GM21515 (cell line): Measurements from ENCODE around the gene PCBD2.
"Not testable (repeated sequence)": the region's sequence is repeated elsewhere in the genome, so short reads cannot be mapped to it uniquely, and the experiment has no call there.

Experiments
- ATAC-seq: cut with Tn5 transposase; IDR thresholded peaks from one replicate; pipeline ENCODE4 v1.9.1; 2021; ENCODE audit not compliant: unreplicated experiment

Gene PCBD2

DNA sequence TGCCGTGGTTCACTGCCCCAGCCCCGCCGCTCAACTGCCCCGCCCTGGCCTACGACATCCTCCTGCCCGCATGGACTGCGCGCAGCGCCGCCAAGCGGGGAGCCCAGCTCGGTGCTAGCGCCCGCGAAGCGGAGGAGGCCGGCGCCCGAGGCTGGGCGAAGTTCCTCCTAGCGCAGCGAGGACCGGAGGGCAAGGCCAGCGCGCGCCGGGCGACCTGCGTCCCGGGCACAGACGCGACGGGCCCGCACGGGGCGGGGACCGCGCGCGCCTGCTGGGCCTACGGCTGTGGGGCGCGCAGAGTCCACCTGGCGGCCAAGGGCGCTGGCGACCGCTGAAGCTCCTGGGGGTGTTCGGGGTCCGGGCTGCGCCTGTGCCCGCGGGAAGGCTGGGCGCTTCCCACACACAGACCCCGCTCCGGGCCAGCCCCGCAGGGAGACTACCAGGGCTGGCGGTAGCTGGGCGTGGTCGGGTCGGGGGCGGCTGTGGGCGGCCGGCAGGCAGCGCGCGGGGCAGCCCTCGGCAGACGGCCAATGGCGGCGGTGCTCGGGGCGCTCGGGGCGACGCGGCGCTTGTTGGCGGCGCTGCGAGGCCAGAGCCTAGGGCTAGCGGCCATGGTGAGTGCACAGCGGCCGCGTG is at the start of gene PCBD2:
TSS of gene PCBD2 (plus strand) at position 522 of the 636 bp plus-strand sequence. CDS start at position 531, 9 bp downstream.
- ATAC-seq: peak; percentile 71

DNA sequence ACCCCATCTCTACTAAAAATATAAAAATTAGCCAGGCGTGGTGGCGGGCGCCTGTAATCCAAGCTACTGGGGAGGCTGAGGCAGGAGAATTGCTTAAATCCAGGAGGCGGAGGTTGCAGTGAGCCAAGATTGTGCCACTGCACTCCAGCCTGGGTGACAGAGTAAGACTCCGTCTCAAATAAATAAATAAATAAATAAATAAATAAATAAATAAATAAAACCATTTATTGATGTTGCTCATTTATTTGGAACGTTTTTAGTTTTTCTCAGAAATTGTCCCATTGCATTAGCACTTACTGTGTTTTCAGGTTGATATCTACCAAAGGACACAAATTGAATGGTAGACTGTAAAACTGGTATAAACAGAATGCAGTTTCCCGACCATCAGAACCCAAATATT is 48.5 kb upstream of the PCBD2 start:
- not testable (repeated sequence) for ATAC-seq

DNA sequence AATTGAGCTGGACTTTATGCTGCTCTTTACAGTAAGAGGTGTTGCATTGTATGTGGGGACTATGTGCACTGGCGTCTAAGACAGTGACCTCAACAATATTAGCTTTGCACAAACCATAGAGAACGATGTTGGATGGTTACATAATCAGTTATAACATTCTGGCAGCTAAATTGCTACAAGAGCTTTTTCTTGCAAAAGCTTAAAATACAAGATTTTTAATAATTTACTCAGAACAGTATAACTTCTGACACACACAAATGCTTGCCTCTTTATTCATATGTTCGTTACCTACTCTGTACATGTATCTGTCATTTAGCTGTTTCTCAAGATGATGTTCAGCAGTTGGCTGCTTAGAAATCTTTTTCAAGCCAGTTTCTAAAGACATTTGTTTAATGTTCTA is 47.5 kb upstream of the PCBD2 start:
- no peak for ATAC-seq

DNA sequence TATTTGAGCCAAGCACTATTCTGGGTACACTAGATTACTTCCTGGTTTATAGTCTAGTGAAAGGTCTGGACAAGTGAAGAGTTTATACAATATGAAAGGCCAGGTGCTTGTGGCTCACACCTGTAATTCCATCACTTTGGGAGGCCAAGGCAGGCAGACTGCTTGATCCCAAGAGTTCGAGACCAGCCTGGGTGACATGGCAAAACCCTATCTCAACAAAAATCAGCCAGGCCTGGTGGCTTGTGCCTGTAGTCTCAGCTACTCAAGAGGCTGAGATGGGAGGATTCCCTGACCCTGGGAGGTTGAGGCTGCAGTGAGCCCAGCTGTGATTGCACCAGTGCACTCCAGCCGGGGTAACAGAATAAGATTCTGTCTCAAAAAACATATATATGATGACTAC is 40.2 kb upstream of the PCBD2 start:
- ATAC-seq: no peak

DNA sequence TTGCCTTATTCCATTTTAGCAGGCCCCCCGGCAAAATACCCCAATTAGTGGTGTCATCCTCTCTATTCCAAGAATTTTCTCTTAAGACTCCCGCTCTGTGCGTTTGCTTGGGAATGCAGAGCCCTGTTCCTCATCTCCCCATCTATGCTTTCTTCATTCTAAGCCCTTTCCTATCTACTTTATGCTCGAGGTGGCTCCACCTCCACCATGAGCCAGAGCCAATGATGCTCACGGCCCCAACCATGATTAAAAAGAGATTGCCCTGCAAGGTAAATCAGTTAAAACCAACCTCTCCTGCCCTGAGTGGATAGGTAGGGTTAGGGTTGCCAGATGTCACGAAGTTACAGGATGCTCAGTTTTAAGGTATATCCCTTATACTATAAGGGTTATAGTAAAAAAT is 31.4 kb upstream of the PCBD2 start:
- no peak for ATAC-seq

DNA sequence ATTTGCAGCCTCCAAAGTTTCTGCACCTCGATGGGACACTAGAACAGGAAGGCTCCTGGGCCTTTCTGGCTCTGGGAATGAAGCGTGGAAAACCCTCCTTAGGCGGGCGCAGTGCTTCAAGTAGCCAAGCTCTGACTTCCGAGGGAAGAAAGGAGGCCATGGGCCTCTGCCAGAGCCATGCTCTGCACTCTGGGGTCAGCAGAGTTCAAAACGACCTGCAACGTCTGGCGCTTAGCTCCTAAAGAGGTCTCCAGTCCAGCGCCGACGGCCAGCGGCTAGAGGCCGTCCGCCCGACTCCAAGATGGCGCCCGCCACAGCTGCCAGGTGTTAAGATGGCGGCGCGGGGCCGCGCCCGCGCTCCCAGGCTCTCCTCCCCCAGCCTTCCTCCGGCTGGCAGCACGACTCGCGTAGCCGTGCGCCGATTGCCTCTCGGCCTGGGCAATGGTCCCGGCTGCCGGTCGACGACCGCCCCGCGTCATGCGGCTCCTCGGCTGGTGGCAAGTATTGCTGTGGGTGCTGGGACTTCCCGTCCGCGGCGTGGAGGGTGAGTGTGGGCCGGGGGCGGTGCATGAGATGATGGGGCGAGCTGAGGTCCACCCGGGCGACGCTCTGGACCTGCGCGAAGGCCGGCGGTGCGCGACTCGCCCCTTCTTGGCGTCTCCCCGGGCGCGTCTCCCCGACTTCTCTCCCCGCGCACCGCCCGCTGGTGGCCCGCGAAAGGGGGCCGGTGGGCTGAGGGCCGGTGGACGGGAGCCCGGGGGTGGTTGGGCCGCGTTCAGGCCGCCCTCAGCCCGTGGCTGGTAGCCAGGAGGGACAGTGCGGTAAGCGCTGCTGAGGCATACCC is 30.7 kb upstream of the PCBD2 start, which contains the start of gene TXNDC15:
TSS of gene TXNDC15 (plus strand) at position 385 of the 844 bp plus-strand sequence. CDS start at position 442, 57 bp downstream.
- peak; percentile 85 for ATAC-seq

DNA sequence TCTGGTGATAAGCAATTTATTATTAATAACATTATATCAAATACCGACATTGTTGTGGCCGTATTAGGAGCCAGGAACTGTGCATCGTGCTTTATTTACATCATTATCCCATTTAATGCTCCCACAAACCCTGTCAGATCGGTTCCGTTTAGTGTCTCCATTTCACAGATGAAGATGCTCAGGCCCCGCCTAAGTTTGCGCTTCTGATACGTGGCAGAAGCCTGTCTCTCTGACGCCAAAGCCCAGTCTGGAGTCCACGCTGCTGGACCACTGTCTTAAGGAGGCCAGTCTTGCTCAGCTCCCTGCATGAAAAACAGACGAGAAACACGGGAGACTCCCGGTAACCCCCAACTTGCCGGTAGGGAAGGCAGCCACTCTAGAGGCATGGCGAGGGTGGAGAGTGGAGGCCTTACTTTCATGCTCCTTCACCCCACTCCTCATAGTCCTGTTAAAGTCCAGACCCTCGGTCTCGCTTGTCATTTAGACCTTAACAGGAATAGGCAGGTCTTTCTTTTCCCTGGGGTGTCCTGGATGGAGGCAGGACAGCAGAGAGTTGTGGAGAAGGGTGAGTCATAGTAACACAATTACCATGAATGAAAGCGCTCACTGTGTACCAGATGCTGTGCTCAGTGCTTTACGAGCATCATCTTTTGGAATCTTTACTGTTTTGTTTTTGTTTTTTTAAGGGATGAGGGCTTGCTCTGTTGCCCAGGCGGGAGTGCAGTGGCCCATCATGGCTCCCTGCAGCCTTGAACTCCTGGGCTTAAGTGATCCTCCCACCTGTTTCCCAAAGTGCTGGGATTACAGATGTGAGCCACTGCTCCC is 29.9 kb upstream of the PCBD2 start:
- ATAC-seq: peak; percentile 28

DNA sequence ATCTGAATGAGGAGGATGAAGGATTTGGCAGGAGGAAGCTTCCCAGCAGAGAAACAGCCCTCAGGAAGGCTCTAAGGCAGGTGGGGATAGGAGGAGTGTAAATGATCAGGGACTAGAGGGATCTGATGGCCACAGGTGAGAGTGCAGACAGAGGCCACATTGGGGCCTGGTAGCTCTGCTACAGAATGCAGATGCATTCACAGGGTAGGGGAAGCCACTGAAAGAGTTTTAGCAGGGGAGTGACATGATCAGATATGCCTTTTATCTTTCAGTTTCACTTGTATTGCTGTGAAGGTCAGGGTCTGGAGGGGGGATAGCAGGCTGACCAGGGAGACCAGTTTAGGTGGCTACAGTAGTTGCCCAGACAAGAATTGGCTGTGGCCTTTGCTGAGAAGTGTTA is 27.8 kb upstream of the PCBD2 start:
- ATAC-seq: no peak

DNA sequence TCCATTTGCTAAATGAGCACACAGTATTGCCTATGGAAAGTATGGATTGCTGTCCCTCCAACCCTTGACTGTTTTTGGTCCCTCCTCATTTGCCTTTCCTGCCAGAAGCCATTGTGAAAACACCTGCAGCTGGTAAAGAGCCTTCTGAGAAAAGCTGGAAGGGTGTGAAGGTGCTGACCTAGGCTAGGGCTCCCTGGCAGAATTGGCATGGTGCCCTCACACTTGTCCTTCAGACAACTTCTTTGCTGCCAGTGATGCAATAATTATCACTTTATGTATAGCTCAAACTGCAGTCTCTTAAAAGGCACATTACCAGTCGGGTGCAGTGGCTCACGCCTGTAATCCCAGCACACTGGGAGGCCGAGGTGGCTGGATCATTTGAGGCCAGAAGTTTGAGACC is 26.5 kb upstream of the PCBD2 start:
- ATAC-seq: no peak

DNA sequence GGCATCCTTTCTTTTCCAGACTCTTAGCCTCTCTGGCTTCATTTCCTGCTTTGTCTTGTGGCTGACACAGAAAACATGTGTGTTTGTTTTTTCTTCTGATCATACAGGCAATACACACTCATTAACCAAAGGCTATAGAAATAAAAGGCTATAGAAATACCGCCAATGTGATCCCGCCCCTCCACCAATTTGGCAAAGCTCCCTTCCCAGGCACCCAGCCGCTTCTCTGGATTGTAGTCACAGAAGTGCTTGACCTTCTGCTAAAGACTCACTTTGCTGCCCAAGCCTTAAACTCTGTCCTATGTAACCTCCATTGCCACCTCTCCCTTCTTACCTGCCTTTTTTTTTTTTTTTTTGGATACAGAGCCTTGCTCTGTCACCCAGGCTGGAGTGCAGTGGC is 25.5 kb upstream of the PCBD2 start:
- no peak for ATAC-seq

DNA sequence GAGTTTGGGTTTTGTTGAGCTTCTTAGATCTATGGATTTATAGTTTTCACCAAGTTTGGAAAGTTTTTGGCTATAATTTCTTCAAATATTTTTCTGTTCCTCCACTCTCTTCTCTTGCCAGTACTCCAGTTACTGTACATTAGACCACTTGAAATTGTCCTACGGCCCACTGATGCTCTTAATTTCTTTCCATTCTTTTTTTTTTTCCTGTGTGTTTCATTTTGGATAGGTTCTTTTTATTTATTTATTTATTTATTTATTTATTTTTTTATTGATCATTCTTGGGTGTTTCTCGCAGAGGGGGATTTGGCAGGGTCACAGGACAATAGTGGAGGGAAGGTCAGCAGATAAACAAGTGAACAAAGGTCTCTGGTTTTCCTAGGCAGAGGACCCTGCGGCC is 24.0 kb upstream of the PCBD2 start:
- ATAC-seq: not testable (repeated sequence)

DNA sequence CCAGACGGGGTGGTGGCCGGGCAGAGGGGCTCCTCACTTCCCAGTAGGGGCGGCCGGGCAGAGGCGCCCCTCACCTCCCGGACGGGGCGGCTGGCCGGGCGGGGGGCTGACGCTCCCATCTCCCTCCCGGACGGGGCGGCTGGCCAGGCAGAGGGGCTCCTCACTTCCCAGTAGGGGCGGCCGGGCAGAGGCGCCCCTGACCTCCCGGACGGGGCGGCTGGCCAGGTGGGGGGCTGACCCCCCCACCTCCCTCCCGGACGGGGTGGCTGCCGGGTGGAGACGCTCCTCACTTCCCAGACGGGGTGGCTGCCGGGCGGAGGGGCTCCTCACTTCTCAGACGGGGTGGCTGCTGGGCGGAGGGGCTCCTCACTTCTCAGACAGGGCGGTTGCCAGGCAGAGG is 23.2 kb upstream of the PCBD2 start:
- not testable (repeated sequence) for ATAC-seq

DNA sequence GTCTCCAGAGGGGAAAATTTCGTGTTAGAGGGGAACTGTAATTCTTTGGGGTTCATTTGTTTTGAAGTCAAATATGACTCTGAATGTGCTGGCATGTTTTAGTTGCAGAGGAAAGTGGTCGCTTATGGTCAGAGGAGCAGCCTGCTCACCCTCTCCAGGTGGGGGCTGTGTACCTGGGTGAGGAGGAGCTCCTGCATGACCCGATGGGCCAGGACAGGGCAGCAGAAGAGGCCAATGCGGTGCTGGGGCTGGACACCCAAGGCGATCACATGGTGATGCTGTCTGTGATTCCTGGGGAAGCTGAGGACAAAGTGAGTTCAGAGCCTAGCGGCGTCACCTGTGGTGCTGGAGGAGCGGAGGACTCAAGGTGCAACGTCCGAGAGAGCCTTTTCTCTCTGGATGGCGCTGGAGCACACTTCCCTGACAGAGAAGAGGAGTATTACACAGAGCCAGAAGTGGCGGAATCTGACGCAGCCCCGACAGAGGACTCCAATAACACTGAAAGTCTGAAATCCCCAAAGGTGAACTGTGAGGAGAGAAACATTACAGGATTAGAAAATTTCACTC is 17.3 kb upstream of the PCBD2 start:
- no peak for ATAC-seq

DNA sequence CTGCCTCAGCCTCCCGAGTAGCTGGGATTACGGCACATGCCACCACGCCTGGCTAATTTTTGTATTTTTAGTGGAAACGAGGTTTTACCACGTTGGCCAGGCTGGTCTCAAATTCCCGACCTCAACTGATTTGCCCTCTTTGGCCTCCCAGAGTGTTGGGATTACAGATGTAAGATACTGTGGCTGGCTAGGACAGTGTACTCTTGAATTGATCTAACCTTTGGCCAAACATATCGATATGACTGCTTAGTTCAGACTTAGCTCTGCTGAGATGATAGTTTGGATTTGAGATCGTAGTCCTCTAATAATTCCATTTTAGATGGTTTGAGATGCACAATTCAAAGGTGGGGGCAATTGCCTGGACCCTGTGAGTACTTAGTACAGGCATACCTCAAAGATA is 15.6 kb upstream of the PCBD2 start:
- ATAC-seq: no peak

DNA sequence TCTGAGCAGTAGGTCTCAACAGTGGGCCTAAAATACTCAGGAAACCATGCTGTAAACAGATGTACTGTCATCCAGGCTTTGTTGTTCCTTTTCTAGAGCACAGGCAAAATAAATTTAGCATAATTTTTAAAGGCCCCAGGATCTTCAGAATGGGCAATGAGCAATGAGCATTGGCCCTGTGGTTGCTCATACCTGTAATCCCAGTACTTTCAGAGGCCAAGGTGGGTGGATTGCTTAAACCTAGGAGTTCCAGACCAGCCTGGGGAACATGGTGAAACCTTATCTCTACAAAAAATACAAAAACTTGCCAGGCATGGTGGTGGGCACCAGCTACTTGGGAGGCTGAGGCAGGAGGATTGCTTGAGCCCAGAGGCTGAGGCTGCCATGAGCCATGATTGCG is 13.5 kb upstream of the PCBD2 start:
- no peak for ATAC-seq

DNA sequence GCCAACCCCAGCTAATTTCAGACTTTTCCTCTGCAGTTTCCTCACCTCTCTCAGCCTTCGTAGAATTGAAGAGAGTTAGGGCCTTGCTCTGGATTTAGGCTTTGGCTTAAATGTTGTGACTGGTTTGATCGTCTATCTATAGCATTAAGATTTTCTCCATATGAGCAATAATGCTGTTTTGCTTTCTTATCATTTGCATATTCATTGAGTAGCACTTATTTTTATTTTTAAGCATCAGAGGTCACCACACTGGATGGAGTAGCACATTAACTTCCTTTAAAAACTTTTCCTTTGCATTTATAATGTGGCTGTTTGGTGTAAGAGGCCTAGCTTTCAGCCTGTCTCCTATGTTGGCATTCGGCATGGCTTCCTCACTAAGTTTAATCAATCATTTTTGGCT is 12.6 kb upstream of the PCBD2 start:
- no peak for ATAC-seq

DNA sequence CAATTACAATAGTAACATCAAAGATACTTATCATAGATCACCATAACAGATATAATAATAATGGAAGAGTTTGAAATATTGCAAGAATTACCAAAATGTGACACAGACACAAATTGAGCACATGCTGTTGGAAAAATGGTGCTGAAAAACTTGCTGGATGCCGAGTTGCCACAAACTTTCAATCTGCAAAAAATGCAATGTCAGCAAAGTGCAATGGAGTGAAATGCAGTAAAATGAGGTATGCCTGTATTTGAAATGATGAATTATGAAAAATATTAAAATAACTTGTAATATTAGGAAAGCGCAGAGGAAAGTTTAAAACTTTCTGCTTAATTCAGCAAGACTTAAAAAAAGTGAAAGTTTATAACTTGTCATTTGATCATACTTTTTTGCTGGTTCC is 12.0 kb upstream of the PCBD2 start:
- no peak for ATAC-seq

DNA sequence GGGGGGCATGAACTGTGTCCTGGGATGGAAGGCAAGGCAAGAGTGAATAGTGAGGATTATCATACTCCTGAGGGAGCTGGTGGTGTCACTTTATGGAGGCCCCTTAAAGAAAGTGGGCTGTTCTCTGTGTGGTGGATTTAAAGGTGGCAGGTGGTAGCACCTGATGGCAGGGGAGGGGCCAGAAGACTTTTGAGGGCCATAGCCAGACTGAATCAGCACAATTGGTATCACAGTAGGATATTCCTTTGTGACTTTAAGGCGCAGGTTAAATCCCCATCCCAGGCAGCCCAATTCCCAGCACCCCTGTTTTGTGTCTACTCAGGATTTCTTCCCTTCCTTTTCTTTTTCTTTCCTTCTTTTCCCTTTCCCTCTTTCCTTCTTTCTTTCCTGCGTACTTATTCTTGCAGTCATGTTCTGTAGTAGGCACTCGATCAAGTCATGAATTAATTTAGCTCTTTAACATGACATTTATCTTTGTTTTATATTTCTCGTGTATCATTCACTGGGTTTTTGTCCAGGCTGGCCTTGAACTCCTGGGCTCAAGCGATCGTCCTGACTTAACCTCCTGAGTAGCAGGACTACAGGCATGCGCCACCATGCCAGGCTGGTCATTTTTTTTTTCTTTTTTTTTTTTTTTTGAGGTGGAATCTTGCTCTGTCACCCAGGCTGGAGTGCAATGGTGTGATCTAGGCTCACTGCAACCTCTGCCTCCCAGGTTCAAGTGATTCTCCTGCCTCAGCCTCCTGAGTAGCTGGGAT is 11.0 kb upstream of the PCBD2 start:
- no peak for ATAC-seq

DNA sequence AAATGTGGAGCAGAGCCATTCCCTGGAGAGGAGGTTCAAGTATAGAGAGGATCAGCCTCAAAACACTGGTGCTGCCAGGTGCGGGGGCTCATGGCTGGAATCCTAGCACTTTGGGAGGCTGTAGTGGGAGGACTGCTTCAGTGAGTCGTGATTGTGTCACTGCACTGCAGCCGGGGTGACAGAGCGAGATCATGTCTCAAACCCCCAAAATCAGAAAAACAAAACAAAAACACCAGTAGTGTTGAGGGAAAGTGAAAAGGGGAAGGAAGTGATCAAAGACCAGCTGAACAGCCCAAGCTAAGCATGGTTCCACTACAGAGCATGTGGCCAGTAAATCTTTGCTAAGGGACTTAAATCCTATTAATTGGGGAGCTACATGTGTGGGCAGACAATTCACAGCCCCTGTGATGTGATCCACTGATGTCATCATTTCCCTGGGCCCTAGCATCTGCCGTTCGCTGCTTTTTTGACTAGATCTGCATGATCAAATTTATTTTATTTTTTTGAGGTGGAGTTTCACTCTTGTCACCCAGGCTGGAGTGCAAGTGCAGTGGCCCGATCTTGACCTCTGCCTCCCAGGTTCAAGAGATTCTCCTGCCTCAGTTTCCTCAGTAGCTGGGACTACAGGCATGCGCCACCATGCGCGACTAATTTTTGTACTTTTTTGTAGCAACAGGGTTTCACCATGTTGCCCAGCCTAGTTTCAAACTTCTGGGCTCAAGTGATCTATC is 2.7 kb upstream of the PCBD2 start:
- peak; percentile 27 for ATAC-seq
